Anterior cingulate cortex (tissue), 58 donors: ENCODE measurements around the gene PLPP2.

Experiments
- DNase-seq, 58 donors: peaks; one replicate each; lab custom pipeline; 2025; lab: John Stamatoyannopoulos, UW

PLPP2 gene

GRCh38 chr19:291006-291521 is at the start of gene PLPP2:
Gene PLPP2, minus strand, starts transcription at chr19:291403. Its CDS starts 67 bp downstream, at chr19:291336.
- peak in 26 of 58 donors; percentile 4 to 77 (median 32) for DNase-seq

- DNase-seq, result no peak
Observed at GRCh38 chr19:340620-341385, 49.6 kb upstream of the PLPP2 start.

- no peak for DNase-seq
Observed at GRCh38 chr19:339262-339887, 48.2 kb upstream of the PLPP2 start.

- DNase-seq, result no peak
Observed at GRCh38 chr19:338421-338820, 47.2 kb upstream of the PLPP2 start.

GRCh38 chr19:336067-336614 is 44.9 kb upstream of the PLPP2 start:
- DNase-seq, result no peak

GRCh38 chr19:335486-336066 is 44.4 kb upstream of the PLPP2 start:
- no peak for DNase-seq

- DNase-seq, result no peak
Observed at GRCh38 chr19:335072-335471, 43.9 kb upstream of the PLPP2 start.

- no peak for DNase-seq
Observed at GRCh38 chr19:334296-335071, 43.3 kb upstream of the PLPP2 start.

- DNase-seq, result no peak
Observed at GRCh38 chr19:330503-330902, 39.3 kb upstream of the PLPP2 start.

GRCh38 chr19:329876-330275 is 38.7 kb upstream of the PLPP2 start:
- no peak for DNase-seq

GRCh38 chr19:328025-328505 is 36.9 kb upstream of the PLPP2 start:
- no peak for DNase-seq

- no peak for DNase-seq
Observed at GRCh38 chr19:327291-328024, 36.3 kb upstream of the PLPP2 start.

GRCh38 chr19:326871-327270 is 35.7 kb upstream of the PLPP2 start:
- DNase-seq, result no peak

- DNase-seq, result no peak
Observed at GRCh38 chr19:325937-326565, 34.8 kb upstream of the PLPP2 start.

- DNase-seq, result no peak
Observed at GRCh38 chr19:325173-325936, 34.2 kb upstream of the PLPP2 start.

GRCh38 chr19:324716-325115 is 33.5 kb upstream of the PLPP2 start:
- DNase-seq, result no peak

- DNase-seq, result no peak
Observed at GRCh38 chr19:322616-323015, 31.4 kb upstream of the PLPP2 start.

- DNase-seq, result no peak
Observed at GRCh38 chr19:318509-318774, 27.2 kb upstream of the PLPP2 start.
